ENCODE measurements around the gene MDK. TPM values are rescaled to one million over a fixed set of nuclear protein-coding genes. Genes with fewer than 3 reads are reported as not detected.

The MDK gene
- total RNA-seq, 1 experiment from 2014 or later = 252 TPM

DNA sequence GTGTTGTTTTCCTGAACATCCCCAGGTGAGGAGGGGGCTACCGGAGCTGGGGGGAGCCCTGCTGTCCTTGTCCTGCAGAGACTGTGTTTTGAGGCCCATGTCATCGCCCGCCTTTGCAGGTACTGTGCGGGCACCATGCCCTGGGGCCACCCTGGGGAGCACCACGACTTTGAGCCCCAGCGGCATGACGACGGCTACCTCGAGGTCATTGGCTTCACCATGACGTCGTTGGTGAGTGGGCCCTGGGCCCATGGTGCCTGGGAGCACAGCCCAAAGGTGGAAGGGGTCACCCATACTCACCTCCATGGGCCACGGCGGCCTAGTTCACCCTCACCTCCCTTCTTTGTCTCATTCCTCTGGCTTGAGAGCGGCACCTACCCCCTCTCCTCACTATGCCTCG lies 6.7 kb upstream of the MDK start:
- H3K9me3 ChIP-seq (ENCODE audit: control insufficient read depth, insufficient read depth, low read depth, low read length) = no peaks in the 10 kb centered on the region
- TF ChIP-seq TCF7L2 (IDR thresholded peaks at IDR 0.05; ENCODE audit: low read depth, low read length) = no peak
- TF ChIP-seq POLR2AphosphoS5 (IDR thresholded peaks at IDR 0.05; ENCODE audit: low read depth, low read length) = no peak
- TF ChIP-seq, protein P1, sequence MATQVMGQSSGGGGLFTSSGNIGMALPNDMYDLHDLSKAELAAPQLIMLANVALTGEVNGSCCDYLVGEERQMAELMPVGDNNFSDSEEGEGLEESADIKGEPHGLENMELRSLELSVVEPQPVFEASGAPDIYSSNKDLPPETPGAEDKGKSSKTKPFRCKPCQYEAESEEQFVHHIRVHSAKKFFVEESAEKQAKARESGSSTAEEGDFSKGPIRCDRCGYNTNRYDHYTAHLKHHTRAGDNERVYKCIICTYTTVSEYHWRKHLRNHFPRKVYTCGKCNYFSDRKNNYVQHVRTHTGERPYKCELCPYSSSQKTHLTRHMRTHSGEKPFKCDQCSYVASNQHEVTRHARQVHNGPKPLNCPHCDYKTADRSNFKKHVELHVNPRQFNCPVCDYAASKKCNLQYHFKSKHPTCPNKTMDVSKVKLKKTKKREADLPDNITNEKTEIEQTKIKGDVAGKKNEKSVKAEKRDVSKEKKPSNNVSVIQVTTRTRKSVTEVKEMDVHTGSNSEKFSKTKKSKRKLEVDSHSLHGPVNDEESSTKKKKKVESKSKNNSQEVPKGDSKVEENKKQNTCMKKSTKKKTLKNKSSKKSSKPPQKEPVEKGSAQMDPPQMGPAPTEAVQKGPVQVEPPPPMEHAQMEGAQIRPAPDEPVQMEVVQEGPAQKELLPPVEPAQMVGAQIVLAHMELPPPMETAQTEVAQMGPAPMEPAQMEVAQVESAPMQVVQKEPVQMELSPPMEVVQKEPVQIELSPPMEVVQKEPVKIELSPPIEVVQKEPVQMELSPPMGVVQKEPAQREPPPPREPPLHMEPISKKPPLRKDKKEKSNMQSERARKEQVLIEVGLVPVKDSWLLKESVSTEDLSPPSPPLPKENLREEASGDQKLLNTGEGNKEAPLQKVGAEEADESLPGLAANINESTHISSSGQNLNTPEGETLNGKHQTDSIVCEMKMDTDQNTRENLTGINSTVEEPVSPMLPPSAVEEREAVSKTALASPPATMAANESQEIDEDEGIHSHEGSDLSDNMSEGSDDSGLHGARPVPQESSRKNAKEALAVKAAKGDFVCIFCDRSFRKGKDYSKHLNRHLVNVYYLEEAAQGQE (IDR thresholded peaks at IDR 0.05; ENCODE audit: insufficient read depth in 1 of 2, low read depth in 2 of 2, low read length in 1 of 2) = no peak
- TF ChIP-seq, protein P2, sequence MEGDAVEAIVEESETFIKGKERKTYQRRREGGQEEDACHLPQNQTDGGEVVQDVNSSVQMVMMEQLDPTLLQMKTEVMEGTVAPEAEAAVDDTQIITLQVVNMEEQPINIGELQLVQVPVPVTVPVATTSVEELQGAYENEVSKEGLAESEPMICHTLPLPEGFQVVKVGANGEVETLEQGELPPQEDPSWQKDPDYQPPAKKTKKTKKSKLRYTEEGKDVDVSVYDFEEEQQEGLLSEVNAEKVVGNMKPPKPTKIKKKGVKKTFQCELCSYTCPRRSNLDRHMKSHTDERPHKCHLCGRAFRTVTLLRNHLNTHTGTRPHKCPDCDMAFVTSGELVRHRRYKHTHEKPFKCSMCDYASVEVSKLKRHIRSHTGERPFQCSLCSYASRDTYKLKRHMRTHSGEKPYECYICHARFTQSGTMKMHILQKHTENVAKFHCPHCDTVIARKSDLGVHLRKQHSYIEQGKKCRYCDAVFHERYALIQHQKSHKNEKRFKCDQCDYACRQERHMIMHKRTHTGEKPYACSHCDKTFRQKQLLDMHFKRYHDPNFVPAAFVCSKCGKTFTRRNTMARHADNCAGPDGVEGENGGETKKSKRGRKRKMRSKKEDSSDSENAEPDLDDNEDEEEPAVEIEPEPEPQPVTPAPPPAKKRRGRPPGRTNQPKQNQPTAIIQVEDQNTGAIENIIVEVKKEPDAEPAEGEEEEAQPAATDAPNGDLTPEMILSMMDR (IDR thresholded peaks at IDR 0.05) = no peak
- TF ChIP-seq SIN3A (IDR thresholded peaks at IDR 0.05; ENCODE audit: borderline replicate concordance, insufficient read depth, low read depth, low read length) = no peak
- no peak for ATAC-seq
- no peak overlapping the region for H3K4me3 ChIP-seq (ENCODE audit: low read depth in 2 of 2, low read length in 2 of 2)
- no peak overlapping the region for H3K27ac ChIP-seq (ENCODE audit: low read length)
- peaks cover 13% of the 10 kb centered on the region for H3K4me1 ChIP-seq (ENCODE audit: control insufficient read depth, insufficient read depth, low read length)
- no TSS peak for BruUV-seq (replicated peaks)
- intact Hi-C loops (cut with micrococcal nuclease; ENCODE audit: unreplicated experiment) (no loop called here), in situ Hi-C loops (cut with HindIII; ENCODE audit: low pct_unique_long_range_greater_than_20kb, low sequenced_read_pairs) (no loop called here)
- CTCF ChIA-PET = no interaction called here
- no peaks in the 10 kb centered on the region for H3K36me3 ChIP-seq (ENCODE audit: control insufficient read depth, insufficient read depth, low read length)
- no peak for DNase-seq (ENCODE audit: low read depth, low spot score)
- H3K27me3 ChIP-seq (ENCODE audit: control insufficient read depth, insufficient read depth, low read length) = no peaks in the 10 kb centered on the region
- POLR2A ChIA-PET = no interaction called here

DNA sequence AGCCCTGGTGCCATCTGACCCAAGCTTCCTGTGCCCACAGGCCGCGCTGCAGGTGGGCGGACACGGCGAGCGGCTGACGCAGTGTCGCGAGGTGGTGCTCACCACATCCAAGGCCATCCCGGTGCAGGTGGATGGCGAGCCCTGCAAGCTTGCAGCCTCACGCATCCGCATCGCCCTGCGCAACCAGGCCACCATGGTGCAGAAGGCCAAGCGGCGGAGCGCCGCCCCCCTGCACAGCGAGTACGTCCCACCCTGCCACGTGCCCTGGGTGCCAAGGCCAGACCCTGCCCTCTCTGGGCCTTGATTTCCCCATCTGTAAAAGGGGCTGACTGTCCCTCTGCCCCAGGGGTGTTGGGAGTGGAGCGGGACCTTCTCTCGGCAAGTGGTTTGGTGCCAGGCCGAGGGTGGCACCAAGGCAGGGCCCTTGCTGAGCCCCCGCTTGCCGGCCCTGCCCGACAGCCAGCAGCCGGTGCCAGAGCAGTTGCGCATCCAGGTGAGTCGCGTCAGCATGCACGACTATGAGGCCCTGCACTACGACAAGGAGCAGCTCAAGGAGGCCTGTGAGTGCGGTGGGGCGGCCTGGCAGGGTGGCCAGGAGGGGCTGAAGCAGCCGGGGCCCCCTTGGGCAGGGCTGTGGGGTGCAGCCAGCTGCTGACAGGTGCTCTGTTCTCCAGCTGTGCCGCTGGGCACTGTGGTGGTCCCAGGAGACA lies 5.9 kb upstream of the MDK start:
- ChIA-PET CTCF (no interaction called here), POLR2A (no interaction called here)
- BruUV-seq (replicated peaks) = no TSS peak
- in situ Hi-C loops (cut with HindIII; ENCODE audit: low pct_unique_long_range_greater_than_20kb, low sequenced_read_pairs) = no loop called here
- DNase-seq (ENCODE audit: low read depth, low spot score) (no peak), ATAC-seq (no peak)
- TF ChIP-seq, protein P2 (IDR thresholded peaks at IDR 0.05) = no peak
- TF ChIP-seq, protein P1 (IDR thresholded peaks at IDR 0.05; ENCODE audit: insufficient read depth in 1 of 2, low read depth in 2 of 2, low read length in 1 of 2) = no peak
- TF ChIP-seq POLR2AphosphoS5 (IDR thresholded peaks at IDR 0.05; ENCODE audit: low read depth, low read length) = no peak
- no peak for TF ChIP-seq TCF7L2 (IDR thresholded peaks at IDR 0.05; ENCODE audit: low read depth, low read length)
- TF ChIP-seq SIN3A (IDR thresholded peaks at IDR 0.05; ENCODE audit: borderline replicate concordance, insufficient read depth, low read depth, low read length) = no peak
- Histone ChIP-seq H3K4me3 (ENCODE audit: low read depth in 2 of 2, low read length in 2 of 2) (no peak overlapping the region), H3K4me1 (ENCODE audit: control insufficient read depth, insufficient read depth, low read length) (peaks cover 13% of the 10 kb centered on the region), H3K27me3 (ENCODE audit: control insufficient read depth, insufficient read depth, low read length) (no peaks in the 10 kb centered on the region), H3K27ac (ENCODE audit: low read length) (no peak overlapping the region), H3K9me3 (ENCODE audit: control insufficient read depth, insufficient read depth, low read depth, low read length) (no peaks in the 10 kb centered on the region), H3K36me3 (ENCODE audit: control insufficient read depth, insufficient read depth, low read length) (no peaks in the 10 kb centered on the region)
- intact Hi-C loops (cut with micrococcal nuclease; ENCODE audit: unreplicated experiment) = no loop called here

Data from Panc1 (cell line).